Endothelial cell of umbilical vein (primary cell): Measurements from ENCODE around the gene NPSR1. TPM values are rescaled to one million over a fixed set of nuclear protein-coding genes. Genes with fewer than 3 reads are reported as not detected.

Source experiments
- BruUV-seq: library from RNA; stranded (reverse); fragments of 400-500 nt; replicated peaks from 2 replicates; lab custom pipeline; 2021; lab: Mats Ljungman, UMichigan
- CTCF ChIA-PET: fragments of 300-600, 350-600 bp; sonication (Branson Sonifier 250); formaldehyde crosslinking; loops from one replicate; lab custom pipeline; 2021; ENCODE audit warnings: antibody characterized with exemption, inconsistent platforms; lab: Charles Lee
- POLR2A ChIA-PET: fragments of 300-600, 350-600 bp; sonication (Branson Sonifier 250); formaldehyde crosslinking; loops from one replicate; lab custom pipeline; 2021; ENCODE audit warnings: antibody characterized with exemption, inconsistent platforms; lab: Charles Lee
- DNase-seq: peaks from one replicate; pipeline ENCODE4 v3.0.0-alpha.2; 2011; ENCODE audit warnings: low read depth, low spot score
- FAIRE-seq: peaks from 2 replicates; lab custom pipeline; 2011; peaks lifted over from hg19 to GRCh38; lab: Jason Lieb, UNC
- H2AFZ ChIP-seq: 2 replicates; pipeline ENCODE4 v1.6.0; 2012; ENCODE audit warnings: low read depth, low read length, control low read depth, inconsistent platforms
- H3K27ac ChIP-seq: 2 replicates; pipeline ENCODE4 v1.5.1; 2011; ENCODE audit warnings: low read depth, mild to moderate bottlenecking, control low read depth, low read length, moderate library complexity; ENCODE audit not compliant: insufficient read depth
- H3K27me3 ChIP-seq, 2 experiments: 2 replicates each; pipeline versions ENCODE4 v1.6.0 to v1.6.1; 2011; ENCODE audit warnings: low read length in 2 of 2, mixed read lengths in 1 of 2; ENCODE audit not compliant: control insufficient read depth in 2 of 2, insufficient read depth in 2 of 2
- H3K36me3 ChIP-seq, 2 experiments: 2 replicates in 1 of 2; 3 replicates in 1 of 2; pipeline ENCODE4 v1.5.1; 2011; ENCODE audit warnings: low read length in 2 of 2, mild to moderate bottlenecking in 1 of 2, moderate library complexity in 1 of 2; ENCODE audit not compliant: control insufficient read depth in 2 of 2, insufficient read depth in 2 of 2; ENCODE audit errors: extremely low read depth in 1 of 2
- H3K4me1 ChIP-seq: 3 replicates; pipeline ENCODE4 v1.5.1; 2011; ENCODE audit warnings: mild to moderate bottlenecking, low read length; ENCODE audit not compliant: control insufficient read depth, insufficient read depth; ENCODE audit errors: extremely low read depth
- H3K4me2 ChIP-seq: 2 replicates; pipeline ENCODE4 v1.6.1; 2011; ENCODE audit warnings: low read length, control low read depth, mixed read lengths; ENCODE audit not compliant: insufficient read depth
- H3K4me3 ChIP-seq, 3 experiments: fragments of 200-600 bp in 1 of 3; sonication (generic), shearing (Covaris generic) in 1 of 3; replicated peaks in 1 of 3; 2 replicates each; pipeline ENCODE4 v1.5.1; 2011 to 2016; ENCODE audit warnings: control low read depth in 3 of 3, low read length in 3 of 3, mild to moderate bottlenecking in 2 of 3, inconsistent platforms in 1 of 3, low read depth in 1 of 3, moderate library complexity in 1 of 3; ENCODE audit not compliant: insufficient read depth in 1 of 3
- H3K79me2 ChIP-seq: 2 replicates; pipeline ENCODE4 v1.6.0; 2012; ENCODE audit warnings: low read length, inconsistent platforms; ENCODE audit not compliant: control insufficient read depth, insufficient read depth
- H3K9ac ChIP-seq: replicated peaks from 2 replicates; pipeline ENCODE3; 2011; ENCODE audit warnings: low read length, control low read depth; ENCODE audit not compliant: insufficient read depth; ENCODE audit errors: extremely low read depth
- H3K9me1 ChIP-seq: replicated peaks from 3 replicates; pipeline ENCODE4 v1.6.0; 2011; ENCODE audit warnings: mild to moderate bottlenecking, low read length; ENCODE audit not compliant: control insufficient read depth, insufficient read depth; ENCODE audit errors: extremely low read depth
- H3K9me3 ChIP-seq: replicated peaks from 2 replicates; pipeline ENCODE4 v1.5.1; 2012; ENCODE audit warnings: low read length, inconsistent platforms; ENCODE audit not compliant: control insufficient read depth, insufficient read depth
- H4K20me1 ChIP-seq: replicated peaks from 2 replicates; pipeline ENCODE3; 2011; ENCODE audit warnings: mild to moderate bottlenecking, low read length; ENCODE audit not compliant: control insufficient read depth, insufficient read depth; ENCODE audit errors: extremely low read depth
- GATA2 ChIP-seq: IDR thresholded peaks from 2 replicates; pipeline ENCODE4 v1.7.0; 2011; ENCODE audit warnings: low read depth, mild to moderate bottlenecking, moderate library complexity, mixed read lengths, low read length; ENCODE audit not compliant: insufficient read length, insufficient read depth
- JUN ChIP-seq: IDR thresholded peaks from 2 replicates; pipeline ENCODE4 v1.6.1; 2011; ENCODE audit warnings: borderline replicate concordance, low read depth; ENCODE audit not compliant: insufficient read length, insufficient read depth
- MAX ChIP-seq: IDR thresholded peaks from 2 replicates; pipeline ENCODE4 v1.6.1; 2011; ENCODE audit not compliant: insufficient read depth, insufficient read length
- MYC ChIP-seq: IDR thresholded peaks from one replicate; pipeline ENCODE4 v1.6.1; 2011; ENCODE audit warnings: mild to moderate bottlenecking, low read depth, low read length
- dilution Hi-C: fragments of 300-500 bp; cut with MboI; formaldehyde crosslinking; loops from one replicate; pipeline ENCODE4 v1.15.0; 2019; ENCODE audit warnings: low sequenced_read_pairs; ENCODE audit not compliant: extremely low pct_ligation_motif_present
- intact Hi-C: fragments of 100-400 bp; cut with micrococcal nuclease; formaldehyde crosslinking; loops from one replicate; pipeline ENCODE4 v1.10.0; 2022
- polyA plus RNA-seq, 4 experiments: library from polyadenylated mRNA; depleted of rRNA in 3 of 4; stranded (reverse) in 3 of 4; unstranded in 1 of 4; fragments of >200 nt; gene quantifications; 2 replicates each; pipeline versions ENCODE4 v1.2.1 to v1.2.3, GENCODE V29; 2011 to 2012; ENCODE audit warnings: missing spikeins in 1 of 4
- total RNA-seq: library from RNA; stranded (reverse); gene quantifications from 2 replicates; pipeline ENCODE4 v1.2.3, GENCODE V29; 2021

Gene NPSR1
- total and polyA plus RNA-seq, 2 donors (not counting 3 experiments of a cell fraction or from before 2014, with no cell fraction given): not detected

- POLR2A ChIA-PET: no interaction called here
- DNase-seq (no peak), FAIRE-seq (no peak)
- no peak overlapping the region for H3K27ac ChIP-seq
- no peaks in the 10 kb centered on the region for H3K36me3 ChIP-seq
- H3K9ac ChIP-seq: no peak overlapping the region
- peaks cover 2 to 3% of the 10 kb centered on the region in 2 experiments for H3K27me3 ChIP-seq
- BruUV-seq: no TSS peak
- H3K9me3 ChIP-seq: no peaks in the 10 kb centered on the region
- dilution Hi-C loops: no loop called here
- no peak for TF ChIP-seq GATA2
- H4K20me1 ChIP-seq: no peaks in the 10 kb centered on the region
- no peak overlapping the region for H3K4me3 ChIP-seq
- H3K4me2 ChIP-seq: no peak overlapping the region
- H3K4me1 ChIP-seq: no peaks in the 10 kb centered on the region
- intact Hi-C loops: no loop called here
- H3K9me1 ChIP-seq: no peaks in the 10 kb centered on the region
- CTCF ChIA-PET: no interaction called here
- H3K79me2 ChIP-seq: no peaks in the 10 kb centered on the region
- no peak overlapping the region for H2AFZ ChIP-seq
Measured at GRCh38 chr7:34844406-34844805, 186.4 kb downstream of the NPSR1 start.

- no peaks in the 10 kb centered on the region for H4K20me1 ChIP-seq
- H3K27ac ChIP-seq: no peak overlapping the region
- H3K4me1 ChIP-seq: no peaks in the 10 kb centered on the region
- H3K4me3 ChIP-seq: no peak overlapping the region
- no peaks in the 10 kb centered on the region for H3K36me3 ChIP-seq
- H3K9ac ChIP-seq: no peak overlapping the region
- no peaks in the 10 kb centered on the region for H3K9me3 ChIP-seq
- no TSS peak for BruUV-seq
- no peak overlapping the region for H2AFZ ChIP-seq
- intact Hi-C loops: no loop called here
- H3K9me1 ChIP-seq: no peaks in the 10 kb centered on the region
- peaks cover 2 to 3% of the 10 kb centered on the region in 2 experiments for H3K27me3 ChIP-seq
- DNase-seq: no peak
- H3K4me2 ChIP-seq: no peak overlapping the region
- dilution Hi-C loops: no loop called here
- FAIRE-seq: no peak
- ChIA-PET POLR2A (no interaction called here), CTCF (no interaction called here)
- TF ChIP-seq JUN (no peak), MYC (no peak), MAX (no peak)
- H3K79me2 ChIP-seq: no peaks in the 10 kb centered on the region
Measured at GRCh38 chr7:34844936-34845665, 187.1 kb downstream of the NPSR1 start.
